NCI-H2029 treated with DMSO at 0.1 percent for 48 hours (cell line): ENCODE results near the gene DIMT1.

ENCODE experiments used
- DNase-seq: peaks from one replicate; lab custom pipeline; 2025; lab: John Stamatoyannopoulos, UW

Gene DIMT1

DNA sequence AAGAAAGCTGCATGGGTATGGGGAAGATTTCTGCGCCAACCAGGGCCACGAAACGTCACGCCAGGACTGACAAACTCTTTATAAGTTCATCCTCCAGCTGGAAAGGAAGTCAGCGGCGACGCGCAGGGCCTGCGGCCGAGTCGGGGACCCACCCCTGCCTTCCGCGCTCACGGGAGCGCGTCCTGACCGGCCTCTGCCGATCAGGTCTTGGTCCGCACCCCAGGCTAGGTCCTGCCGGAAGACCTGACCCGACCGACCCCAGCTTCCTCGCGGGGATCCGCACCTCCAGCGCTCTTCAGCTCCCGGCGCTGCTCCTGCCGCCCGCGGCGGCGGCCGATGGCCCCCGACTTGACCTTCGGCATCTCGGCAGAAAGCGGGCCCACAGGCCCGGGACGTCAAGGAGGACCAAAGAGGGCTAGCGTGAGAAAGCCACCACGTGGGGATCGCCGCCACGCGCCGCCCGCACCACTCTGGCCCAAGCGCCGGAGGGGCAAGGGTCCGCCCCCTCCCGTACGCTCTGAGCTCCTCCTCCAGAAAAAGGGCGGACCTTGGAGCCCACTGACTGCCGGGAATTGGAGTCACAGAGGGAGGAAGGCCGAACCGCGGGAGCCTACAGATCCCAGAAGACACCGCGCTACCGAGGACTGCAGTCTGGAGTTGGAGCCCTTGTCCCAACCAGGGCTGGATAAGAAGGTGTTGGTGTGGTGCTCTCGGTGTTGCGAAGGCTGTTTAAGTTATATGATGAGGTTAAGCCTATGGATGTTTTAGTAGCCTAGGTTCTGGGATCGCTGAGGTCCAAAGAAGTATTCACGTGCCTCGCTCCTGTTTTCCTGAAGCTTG is at the start of gene DIMT1:
TSS of gene DIMT1 (minus strand) at position 495 of the 840 bp plus-strand sequence. CDS start at position 362, 133 bp downstream.
- peak; percentile 92 for DNase-seq

DNA sequence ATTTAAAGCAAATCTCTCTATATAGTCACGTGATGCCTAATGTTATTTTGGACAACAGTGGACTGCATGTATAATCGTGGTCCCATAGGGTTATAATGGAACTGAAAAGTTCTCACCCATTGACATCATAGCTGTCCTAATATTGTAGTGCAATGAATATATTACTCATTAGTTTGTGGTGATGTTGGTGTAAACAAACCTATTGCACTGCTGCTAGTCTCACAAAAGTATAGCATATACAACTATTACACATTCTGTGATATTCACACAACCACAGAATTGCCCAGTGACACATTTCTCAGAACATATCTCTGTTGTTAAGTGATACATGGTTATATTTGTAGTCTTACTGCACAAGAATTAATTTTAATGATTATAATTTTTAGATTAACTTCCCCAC is 46.6 kb upstream of the DIMT1 start:
- no peak for DNase-seq

DNA sequence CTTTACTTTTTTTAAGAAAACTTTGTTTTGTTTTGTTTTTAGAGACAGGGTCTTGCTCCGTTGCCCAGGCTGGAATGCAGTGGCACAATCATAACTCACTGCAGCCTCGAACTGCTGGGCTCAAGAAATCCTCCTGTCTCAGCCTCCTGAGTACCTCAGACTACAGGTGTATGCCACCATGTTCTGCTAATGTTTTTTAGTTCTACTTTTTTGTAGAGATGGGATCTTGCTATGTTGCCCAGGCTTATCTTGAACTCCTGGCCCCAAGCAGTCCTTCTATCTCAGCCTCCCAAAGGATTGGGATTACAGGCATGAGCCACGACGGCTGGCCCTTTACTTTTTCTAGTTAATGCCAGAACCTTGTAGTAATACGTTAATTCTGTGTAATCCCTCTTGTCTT is 44.8 kb upstream of the DIMT1 start:
- DNase-seq, result no peak

DNA sequence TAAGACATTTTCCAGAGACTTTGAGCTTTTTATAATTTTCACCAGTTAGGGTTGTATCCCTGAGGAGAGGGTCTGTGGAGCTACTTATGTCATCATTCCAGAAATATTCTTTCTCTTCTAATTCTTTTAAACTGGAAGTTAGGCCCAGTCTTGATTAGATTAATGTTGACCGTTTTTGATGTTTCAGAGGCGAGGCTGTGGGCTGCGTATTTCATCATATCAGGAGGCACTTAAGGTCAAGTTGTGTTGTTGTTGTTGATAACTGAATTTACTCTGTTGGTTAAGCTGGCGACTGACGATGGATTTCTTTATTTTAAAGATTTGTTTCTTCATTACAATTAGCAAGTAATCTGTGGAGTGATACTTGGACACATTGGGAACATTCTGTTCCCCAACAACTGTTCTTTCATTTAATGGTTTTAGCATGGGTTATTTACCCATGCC is 28.9 kb upstream of the DIMT1 start:
- DNase-seq, result no peak

DNA sequence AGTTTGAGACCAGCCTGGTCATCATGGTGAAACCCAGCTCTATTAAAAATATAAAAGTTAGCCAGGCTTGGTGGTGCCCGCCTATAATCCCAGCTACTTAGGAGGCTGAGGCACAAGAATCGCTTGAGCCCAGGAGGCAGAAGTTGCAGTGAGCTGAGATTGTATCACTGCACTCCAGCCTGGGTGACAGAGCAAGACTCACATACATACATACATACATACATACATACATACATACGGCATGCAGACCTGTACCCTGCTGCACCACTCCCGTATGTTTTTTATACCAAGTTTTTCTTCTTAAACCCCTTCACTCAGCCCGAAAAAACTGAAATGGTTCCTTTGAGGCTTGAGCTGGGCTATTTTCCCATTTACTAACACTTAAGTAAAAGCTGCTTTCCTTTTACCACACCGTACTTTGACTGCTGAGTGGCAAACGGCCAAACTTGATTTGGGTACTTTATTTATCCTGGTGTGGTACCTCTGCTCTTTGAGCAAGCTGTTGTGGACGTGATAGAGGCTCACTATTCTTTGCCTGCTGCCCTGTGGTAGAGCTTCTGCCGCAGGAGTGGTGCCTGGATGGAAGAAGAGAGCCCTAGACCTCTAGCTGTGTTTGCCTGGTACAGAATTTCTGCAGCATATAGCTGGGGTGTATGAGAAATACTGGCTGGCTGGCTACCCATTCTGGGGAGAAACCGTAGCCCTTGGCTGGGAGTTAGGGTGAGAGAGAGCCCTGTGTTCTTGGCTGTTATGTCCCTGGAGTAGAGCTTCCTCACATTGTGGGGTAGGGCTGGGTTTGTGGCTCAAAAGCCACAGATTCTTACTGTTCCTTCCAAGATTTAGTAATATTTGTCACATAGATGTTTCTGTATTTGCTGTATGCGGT is 28.3 kb upstream of the DIMT1 start:
- no peak for DNase-seq

DNA sequence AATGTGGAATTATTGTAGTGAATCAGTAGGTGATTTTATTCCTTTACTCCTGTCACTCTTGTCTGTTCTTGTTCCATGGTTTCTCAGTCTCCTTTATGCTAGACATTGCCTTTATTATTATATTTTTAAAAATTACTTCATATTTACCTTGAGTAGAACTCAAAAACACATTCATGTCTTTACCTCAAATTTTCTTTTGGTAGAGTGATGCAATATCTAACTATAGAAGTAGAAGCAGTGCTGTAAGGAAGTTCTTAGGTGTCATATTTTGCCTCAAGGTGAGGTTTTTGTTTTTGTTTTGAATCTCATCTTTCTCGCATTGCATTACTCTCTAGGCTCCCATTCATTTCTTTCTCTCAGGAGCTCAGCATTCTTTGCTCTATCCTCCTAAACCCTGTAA is 21.1 kb upstream of the DIMT1 start:
- DNase-seq, result no peak

DNA sequence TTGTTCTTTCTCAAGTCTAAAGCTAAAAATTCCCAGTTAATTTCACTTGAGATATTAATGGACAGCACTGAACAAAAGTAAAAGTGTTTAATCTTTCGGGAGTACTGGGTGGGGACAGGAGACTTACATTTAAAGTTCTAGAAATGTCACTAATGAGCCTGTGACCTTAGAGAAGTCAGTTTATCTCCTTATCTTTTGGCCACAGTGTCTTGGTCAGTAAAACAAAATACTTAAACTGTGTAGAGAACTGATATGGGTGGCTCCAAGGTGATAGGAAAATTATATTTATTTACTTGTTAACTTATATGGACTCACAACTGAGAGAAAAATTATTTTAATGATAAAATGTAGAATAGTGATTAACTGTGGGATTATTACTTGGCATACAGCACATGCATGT is 17.7 kb upstream of the DIMT1 start:
- no peak for DNase-seq

DNA sequence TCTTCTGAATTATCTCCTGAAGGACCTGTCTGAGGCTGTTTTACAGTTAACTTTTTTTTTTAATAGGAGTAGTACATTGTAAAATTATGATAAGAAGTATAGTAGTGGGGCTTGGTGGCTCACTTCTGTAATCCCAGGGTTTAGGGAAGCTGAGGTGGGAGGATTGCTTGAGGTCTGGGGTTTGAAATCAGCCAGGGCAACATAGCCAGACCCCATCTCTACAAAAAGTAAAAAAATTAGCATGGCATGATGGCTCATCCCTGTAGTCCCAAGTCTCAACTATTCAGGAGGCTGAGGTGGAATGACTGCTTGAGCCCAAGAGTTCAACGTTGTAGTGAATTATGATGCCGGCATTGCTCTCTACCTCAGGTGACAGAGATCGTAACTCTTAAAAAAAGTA is 15.9 kb upstream of the DIMT1 start:
- DNase-seq, result no peak

DNA sequence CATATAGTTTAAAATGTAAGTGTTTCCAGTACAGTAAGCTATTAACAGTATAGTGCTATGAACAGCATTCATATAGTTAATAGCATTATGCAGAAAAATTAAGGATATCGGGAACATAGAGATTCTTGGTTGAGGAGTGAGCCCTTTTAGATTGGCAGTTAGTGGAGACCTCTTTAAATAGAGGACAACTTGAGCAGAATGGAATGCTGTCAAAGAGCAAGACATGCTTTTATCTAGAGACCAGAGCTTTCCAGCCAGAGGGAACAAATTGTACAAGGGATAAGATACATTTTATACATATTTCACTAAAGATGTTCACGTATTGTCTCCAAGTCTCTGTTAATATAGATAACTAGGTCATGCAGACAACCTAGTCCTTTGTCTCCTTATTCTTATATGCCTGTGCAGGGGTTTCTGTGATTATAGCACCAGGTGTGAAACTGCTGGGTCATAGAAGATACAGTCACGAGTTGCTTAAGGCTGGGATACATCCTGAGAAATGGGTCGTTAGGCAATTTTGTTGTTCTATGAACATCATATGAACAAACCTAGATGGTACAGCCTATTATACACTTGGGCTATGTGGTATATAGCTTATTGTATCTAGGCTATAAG is 14.9 kb upstream of the DIMT1 start:
- DNase-seq, result no peak

DNA sequence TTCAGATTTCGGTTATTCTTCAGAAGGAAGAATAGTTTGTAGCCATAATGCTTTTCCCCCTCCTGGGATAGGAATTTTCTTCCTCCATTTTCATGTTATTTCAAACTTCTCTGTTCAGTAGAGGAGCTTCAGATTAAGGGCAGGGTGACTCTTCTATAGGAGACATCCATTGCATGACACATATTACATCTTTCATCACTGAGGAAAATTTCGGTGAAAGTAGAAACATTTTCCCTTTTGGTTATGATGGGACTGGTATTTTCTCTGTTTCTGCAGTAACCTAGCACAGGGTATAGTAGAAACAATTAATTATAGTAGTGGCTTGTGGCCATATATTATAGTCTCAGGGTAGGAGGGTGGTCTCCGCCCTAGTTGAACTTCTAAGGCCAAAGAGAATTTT is 10.0 kb upstream of the DIMT1 start:
- no peak for DNase-seq

DNA sequence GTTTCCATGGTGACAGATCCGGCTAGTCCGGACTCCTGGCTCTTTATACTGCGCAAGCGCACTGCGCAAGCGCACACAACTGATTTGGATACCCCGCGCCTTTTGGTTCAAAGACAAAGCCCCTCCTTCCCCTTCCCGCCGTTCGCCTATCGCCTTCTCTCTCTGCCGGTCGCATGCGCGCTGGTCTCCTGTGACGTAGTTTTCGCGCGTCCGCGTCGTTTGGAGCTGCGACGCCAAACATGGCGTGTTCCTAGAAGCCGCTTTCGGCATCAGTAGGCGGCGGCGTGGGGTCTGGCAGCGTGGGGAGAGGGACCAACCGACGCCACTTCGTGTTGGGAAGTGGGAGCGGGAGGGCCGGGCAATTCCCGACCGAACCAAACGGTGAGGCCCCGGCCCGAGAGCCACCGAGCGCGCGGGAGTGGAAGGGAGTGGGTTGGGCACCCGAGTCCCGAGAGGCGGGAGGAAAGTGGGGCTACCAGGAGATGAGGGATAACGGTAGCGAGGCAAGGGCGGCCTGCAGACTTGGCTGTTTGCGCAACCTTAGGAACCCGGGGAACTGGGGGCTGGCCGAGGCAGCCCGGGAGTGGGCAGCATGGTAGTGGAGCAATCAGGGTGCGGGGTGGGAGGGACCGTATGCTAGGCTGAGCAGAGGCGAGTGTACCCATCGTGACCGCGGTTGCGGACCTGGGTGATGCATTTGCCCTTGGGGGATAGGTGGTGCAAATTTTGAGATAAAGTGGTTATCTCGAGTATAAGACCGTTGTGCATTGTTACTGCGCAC is 9.0 kb upstream of the DIMT1 start, which contains the start of gene IPO11:
TSS of gene IPO11 (plus strand) at position 215 of the 781 bp plus-strand sequence. CDS start 24,517 bp downstream, outside the sequence.
- peak; percentile 97 for DNase-seq

DNA sequence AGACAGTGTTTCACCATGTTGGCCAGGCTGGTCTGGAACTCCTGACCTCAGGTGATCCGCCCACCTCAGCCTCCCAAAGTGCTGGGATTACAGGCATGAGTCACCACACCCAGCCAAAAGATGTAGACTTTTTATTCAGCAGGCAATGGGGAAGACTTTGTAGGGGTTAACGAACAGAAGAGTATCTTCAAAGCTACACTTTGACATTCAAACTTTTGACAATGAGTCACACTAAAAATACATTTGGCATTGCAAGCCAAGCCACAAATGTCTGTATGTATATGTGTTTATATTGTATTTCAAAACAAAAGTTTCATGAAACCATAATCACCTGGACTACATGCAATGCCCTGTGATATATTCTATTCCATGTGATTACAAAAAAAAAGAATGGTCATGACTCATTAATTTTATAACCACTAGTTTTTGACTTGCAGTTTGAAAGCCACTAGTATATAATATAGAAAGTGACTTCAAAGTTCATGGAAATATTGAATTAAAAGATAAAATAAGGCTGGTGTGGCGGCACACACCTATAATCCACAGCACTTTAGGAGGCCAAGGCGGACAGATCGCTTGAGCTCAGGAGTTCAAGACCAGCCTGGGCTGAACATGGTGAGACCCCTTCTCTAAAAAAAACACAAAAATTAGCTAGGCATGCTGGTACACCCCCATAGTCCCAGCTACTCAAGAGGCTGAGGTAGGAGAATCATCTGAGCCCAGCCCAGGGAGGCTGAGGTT is 8.3 kb downstream of the DIMT1 start:
- DNase-seq, result no peak

DNA sequence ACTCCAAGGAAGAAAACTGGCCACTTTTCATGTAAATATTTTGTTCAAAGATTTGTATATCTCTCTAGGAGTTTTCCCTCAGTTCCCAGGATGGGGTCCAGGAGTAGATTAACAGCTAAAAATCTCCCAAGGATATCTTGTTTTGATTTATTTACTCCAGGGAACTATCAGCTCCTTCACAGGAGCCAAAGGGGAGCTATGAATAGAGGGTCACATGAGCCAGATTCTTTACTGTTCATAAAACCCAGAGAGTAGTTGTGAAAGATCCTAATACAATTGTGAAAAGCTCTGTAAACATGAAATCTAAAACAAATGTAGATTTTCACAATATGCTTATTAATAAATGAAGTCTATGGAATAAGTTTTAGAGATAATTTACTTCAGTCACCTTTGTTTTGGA is 16.9 kb downstream of the DIMT1 start:
- no peak for DNase-seq

DNA sequence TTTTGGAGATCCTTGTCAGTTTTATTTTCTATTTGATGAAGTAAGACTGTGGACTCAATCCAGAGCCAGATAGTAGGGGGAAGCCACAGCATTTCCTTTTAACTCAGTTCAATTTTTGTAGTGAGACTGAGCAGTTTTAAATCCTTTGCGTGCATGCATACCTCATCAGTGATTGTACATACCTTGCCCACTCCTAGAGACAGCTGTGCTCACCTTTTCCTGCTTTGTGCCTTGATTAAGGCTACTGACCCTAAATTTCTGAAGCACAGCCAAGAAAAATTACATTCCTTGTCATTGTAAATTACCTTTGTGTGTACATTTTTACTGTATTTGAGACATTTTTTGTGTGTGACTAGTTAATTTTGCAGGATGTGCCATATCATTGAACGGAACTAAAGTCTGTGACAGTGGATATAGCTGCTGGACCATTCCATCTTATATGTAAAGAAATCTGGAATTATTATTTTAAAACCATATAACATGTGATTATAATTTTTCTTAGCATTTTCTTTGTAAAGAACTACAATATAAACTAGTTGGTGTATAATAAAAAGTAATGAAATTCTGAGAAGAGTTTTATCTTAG is 17.8 kb downstream of the DIMT1 start:
- no peak for DNase-seq

DNA sequence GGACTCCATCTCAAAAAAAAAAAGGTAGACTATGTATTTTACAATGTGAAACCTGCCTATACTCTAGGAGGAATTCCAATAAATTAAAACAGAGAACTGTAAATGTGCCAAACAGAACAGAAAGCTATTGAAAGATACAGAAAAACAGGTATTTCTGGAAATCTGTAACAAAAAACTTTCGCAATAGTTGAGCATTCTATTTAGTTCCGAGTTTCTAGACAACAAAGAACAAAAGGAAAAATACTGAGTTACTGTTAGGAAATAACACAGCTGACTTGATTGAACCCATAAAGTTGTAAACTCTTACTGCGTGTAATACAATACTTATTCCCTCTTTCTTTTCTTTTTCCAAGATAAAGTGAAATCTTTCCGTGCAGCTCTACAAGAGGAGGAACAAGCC is 18.6 kb downstream of the DIMT1 start:
- no peak for DNase-seq

DNA sequence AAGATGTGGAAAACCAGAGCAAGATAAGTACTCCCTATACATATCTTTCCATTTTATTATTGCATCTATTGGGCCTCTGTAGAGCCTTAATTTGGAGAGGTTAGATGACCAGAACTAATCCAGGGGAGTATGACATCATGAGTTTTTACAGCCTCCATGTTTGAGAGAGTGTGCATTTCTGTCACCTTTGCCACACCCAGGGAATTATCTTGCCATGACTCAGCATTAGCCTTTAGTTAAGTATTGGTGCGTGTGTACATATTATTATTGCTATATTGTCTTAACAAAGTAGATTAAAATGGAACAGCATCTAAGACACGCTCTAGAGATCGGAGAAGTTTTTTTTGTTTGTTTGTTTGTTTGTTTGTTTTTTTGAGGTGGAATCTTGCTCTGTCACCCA is 27.6 kb downstream of the DIMT1 start:
- DNase-seq, result no peak

DNA sequence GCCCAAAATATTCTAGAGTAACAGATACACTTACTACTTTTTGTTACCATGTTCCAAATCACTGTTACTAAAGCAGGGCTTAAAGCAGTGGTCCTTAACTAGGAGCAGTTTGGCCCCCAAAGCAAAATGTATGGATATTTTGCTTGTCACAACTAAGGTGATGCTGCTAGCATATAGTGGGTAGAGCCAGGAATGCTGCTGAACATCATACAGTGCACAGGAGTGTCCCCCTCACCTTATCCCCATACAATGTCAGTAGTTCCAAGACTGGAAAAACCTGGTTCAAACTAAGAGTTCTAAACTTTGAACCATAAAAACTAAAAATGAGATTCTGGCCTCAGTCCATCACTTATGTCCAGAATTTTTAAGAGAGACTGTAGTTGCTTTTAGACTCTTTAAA is 28.1 kb downstream of the DIMT1 start:
- DNase-seq, result no peak

DNA sequence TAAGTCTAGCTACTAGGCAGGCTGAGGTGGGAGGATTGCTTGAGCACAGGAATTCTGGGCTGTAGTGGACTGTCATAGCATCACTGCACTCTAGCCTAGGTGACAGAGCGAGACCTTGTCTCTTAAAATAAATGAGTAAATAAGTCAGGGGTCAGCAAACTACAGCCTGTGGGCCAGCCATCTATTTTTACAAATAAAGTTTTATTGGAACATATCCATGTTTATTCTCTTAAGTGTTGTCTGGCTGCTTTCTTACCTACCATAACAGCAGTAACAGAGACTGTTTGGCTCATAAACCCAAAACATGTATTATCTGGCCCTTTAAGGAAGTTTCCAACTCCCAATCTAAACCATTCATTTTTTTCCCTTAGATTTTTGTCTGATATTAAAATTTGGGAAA is 29.6 kb downstream of the DIMT1 start:
- no peak for DNase-seq

DNA sequence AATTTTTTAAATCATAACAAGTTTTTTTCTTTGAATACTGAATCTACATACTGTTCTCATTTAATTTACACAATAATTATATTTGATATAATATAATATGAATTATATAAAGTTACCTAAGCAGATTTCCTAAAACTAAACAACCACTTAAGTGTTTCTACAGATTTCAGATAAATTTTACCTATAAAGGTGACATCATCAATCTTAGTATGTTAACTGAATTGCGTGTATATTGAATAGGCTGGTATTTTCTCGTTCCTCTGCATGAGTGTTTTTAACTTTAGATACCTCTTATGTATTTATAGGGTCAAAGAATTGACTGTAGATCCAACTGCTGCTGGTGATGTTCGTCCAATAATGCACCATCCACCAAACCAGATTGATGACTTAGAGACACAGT is 30.3 kb downstream of the DIMT1 start:
- DNase-seq, result no peak

DNA sequence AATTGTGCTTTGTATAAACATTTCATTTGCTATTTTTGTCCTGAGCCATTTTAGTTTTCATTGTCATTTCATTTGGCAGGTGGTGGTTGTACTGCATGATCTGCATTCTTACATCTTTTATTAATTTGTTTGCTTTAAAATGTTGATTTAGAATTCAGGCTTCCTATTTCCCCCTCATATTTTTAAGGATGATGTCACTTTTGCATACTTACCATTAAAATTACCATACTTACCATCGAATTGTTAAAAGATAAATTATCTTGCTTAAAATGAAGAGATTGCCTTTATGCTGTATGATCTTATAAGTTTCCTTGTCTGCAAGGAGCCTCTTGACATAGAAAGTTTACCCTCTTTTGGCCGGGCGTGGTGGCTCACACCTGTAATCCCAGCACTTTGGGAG is 31.1 kb downstream of the DIMT1 start:
- DNase-seq, result no peak

DNA sequence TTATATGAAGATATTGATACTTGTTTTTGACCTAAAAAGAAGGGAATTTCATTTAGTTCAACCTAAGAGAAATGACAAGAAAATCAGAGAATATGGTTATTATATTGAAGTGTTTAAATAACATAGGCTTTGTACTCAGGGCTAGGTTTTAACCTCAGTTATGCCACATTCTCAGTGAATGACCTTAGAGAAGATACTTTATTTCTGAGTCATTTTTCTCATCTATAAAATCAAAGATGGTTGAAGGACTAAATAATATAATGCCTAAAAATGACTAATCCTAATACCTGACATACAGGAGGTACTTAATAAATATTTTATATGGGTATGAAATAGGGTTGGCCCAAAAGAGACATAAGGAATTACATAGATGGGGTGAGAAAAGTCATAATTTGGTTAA is 32.3 kb downstream of the DIMT1 start:
- no peak for DNase-seq
